Measurements from ENCODE around the gene P3H4. TPM values are rescaled to one million over a fixed set of nuclear protein-coding genes. Genes with fewer than 3 reads are reported as not detected.

The P3H4 gene
- total RNA-seq, 1 donor from 2014 or later = 32.1 TPM

DNA sequence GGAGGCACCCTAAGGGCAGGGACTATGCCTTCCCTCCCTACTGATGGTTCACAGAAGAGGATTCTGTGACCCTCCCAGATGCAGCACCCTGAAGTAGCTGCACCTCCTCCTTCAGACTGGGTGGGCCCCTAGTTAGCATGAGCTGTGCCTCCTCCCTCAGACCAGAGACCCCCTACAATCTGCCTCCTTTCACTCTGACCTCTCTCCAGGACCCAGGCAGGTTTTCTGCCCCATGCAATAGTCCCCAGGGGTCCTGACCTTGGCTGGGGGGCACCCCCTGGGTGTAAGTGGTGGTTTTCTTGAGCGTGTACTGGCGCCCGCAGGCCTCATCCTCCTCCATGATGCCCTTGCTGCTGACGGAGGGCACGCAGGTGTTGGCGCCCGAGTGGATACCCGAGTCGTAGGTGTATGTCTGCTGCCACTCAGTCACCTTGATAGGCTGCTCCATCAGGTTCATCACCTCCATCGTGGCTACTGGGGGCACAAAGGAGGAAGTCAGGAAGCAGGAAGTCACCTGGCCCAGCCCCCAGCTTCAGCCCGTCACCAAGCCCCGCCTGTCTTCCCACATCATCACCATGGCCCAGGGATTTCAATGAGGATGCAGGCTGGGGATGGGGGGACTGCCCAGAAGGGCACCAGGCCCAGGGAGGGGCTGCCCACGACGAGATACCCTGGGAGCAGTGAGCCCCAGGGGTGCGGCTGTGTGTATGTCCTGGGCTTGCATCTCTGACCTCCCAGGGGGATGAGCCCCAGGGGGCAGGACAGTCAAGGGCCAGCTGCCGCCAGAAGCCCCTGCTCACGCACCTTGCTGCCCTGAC lies 40.2 kb downstream of the P3H4 start:
- no peak overlapping the region for H3K4me3 ChIP-seq (ENCODE audit: low read depth, low read length)
- no peaks in the 10 kb centered on the region for H3K27me3 ChIP-seq (ENCODE audit: control insufficient read depth, insufficient read depth, low read length)
- no peak for FAIRE-seq
- TF ChIP-seq, protein P1, sequence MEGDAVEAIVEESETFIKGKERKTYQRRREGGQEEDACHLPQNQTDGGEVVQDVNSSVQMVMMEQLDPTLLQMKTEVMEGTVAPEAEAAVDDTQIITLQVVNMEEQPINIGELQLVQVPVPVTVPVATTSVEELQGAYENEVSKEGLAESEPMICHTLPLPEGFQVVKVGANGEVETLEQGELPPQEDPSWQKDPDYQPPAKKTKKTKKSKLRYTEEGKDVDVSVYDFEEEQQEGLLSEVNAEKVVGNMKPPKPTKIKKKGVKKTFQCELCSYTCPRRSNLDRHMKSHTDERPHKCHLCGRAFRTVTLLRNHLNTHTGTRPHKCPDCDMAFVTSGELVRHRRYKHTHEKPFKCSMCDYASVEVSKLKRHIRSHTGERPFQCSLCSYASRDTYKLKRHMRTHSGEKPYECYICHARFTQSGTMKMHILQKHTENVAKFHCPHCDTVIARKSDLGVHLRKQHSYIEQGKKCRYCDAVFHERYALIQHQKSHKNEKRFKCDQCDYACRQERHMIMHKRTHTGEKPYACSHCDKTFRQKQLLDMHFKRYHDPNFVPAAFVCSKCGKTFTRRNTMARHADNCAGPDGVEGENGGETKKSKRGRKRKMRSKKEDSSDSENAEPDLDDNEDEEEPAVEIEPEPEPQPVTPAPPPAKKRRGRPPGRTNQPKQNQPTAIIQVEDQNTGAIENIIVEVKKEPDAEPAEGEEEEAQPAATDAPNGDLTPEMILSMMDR (IDR thresholded peaks at IDR 0.05; ENCODE audit: insufficient read depth, low read length, severe bottlenecking) = no peak
- DNase-seq (ENCODE audit: low read depth) = no peak
- H3K36me3 ChIP-seq (ENCODE audit: control insufficient read depth, insufficient read depth, low read length) = peaks cover 56% of the 10 kb centered on the region

DNA sequence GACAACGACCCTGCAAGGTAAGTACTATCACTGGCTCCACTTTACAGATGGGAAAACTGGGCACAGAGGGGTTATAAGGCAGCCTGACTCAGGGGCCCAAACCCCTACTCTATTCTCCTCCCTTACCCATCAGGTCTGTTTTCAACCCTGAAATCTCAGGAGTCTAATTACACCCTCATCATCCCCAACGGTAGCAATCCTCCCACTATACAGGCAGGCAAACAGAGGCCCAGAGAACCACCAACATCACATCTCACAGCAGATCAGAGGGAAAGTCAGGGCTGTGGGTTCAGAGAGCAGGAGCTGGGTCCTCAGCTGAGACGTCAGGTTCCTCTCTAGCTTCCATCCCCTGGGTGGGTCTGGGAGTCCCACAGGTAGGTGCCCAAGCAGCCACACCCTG lies 41.8 kb downstream of the P3H4 start:
- FAIRE-seq = no peak
- Histone ChIP-seq H3K4me3 (ENCODE audit: low read depth, low read length) (no peak overlapping the region), H3K36me3 (ENCODE audit: control insufficient read depth, insufficient read depth, low read length) (peaks cover 61% of the 10 kb centered on the region), H3K27me3 (ENCODE audit: control insufficient read depth, insufficient read depth, low read length) (no peaks in the 10 kb centered on the region)
- no peak for DNase-seq (ENCODE audit: low read depth)
- TF ChIP-seq, protein P1 (IDR thresholded peaks at IDR 0.05; ENCODE audit: insufficient read depth, low read length, severe bottlenecking) = no peak

DNA sequence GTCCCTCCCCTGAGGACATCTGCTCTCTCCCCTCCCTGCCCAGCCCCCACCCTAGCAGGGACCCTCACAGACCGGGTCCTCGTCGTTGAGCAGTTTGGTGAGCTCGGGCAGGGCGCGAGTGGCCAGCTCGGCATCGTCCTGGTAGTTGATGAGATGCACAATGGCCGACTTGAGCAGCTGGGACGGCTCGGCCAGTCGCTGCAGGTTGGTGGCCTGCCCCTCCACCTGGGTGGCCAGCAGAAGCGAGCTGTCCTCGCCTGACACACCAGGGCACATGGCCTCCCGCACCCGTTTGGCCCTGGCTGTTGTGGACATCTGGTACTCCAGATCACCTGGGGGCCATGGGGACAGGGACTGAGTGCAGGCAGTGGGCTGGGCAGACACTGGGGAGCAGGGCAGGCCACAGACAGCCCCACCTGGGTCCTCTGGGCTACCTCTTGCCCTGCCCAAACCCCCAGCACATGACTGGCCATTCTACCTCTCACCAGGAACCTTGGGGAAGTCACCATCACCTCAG lies 42.3 kb downstream of the P3H4 start:
- Histone ChIP-seq H3K36me3 (ENCODE audit: control insufficient read depth, insufficient read depth, low read length) (peaks cover 66% of the 10 kb centered on the region), H3K4me3 (ENCODE audit: low read depth, low read length) (no peak overlapping the region), H3K27me3 (ENCODE audit: control insufficient read depth, insufficient read depth, low read length) (no peaks in the 10 kb centered on the region)
- TF ChIP-seq, protein P1 (IDR thresholded peaks at IDR 0.05; ENCODE audit: insufficient read depth, low read length, severe bottlenecking) = no peak
- FAIRE-seq (no peak), DNase-seq (ENCODE audit: low read depth) (no peak)

DNA sequence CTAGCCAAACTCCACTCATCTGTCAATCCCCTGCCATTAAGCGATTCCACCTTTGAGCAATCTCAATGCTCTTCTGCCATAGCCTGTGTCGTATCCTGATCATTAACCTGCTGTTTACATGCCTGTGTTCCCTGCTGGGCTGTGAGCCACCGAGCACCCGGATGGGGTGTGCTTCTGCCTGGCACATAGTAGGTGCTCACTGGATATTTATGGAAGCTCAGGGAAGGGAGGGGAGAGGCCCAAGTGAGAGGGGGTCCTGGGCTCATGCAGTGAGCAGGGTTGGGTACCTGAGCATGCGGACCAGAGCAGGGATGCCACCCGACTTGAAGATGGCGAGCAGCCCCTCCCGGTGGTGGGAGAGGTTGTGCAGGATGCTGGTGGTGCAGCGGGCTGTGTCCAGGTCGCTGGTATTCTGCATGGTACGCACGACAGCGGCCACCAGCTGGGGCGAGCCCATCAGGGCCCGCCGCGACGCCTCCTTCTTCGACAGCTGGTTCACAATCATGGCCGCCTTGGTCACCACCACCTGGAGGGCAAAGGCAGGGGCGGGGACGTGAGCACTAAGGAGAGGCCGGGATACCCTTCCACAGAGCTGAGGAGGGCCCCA lies 43.0 kb downstream of the P3H4 start:
- no peak for DNase-seq (ENCODE audit: low read depth)
- no peak for FAIRE-seq
- Histone ChIP-seq H3K27me3 (ENCODE audit: control insufficient read depth, insufficient read depth, low read length) (no peaks in the 10 kb centered on the region), H3K36me3 (ENCODE audit: control insufficient read depth, insufficient read depth, low read length) (peaks cover 69% of the 10 kb centered on the region), H3K4me3 (ENCODE audit: low read depth, low read length) (no peak overlapping the region)
- TF ChIP-seq, protein P1 (IDR thresholded peaks at IDR 0.05; ENCODE audit: insufficient read depth, low read length, severe bottlenecking) = no peak

DNA sequence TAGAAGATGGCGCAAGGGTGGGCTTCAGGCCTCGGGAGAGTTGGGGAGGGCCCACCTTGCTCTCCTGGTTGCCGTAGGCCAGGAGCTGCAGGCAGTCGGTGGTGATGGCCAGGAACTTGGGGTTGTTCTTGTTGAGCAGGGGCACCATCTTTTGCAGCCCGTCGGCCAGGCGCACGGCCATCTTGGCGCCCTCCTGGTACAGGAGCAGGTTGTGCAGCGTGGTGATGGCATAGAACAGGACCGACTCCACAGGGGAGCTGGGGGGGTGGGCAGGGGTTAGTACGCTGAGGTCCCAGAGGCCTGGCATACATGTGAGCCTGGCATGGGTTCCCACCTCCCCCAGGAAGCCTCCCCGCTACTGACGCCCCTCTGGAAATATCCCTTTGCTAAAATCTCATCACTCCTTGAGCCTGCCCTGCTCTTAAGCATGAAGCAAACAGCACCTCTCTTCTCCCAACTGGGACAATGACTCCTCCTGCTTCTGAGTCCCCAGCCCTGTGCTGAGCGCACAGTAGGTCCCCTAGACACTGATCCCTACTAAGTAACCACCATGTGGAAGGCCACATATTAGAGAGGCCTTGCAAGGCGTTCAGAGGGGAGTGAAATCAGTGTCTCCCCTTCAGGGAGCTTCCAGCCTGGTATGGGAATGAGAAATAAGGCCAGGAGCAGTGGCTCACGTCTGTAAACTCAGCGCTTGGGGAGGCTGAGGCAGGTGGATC lies 44.3 kb downstream of the P3H4 start:
- Histone ChIP-seq H3K4me3 (ENCODE audit: low read depth, low read length) (no peak overlapping the region), H3K27me3 (ENCODE audit: control insufficient read depth, insufficient read depth, low read length) (no peaks in the 10 kb centered on the region), H3K36me3 (ENCODE audit: control insufficient read depth, insufficient read depth, low read length) (peaks cover 77% of the 10 kb centered on the region)
- TF ChIP-seq, protein P1 (IDR thresholded peaks at IDR 0.05; ENCODE audit: insufficient read depth, low read length, severe bottlenecking) = no peak
- FAIRE-seq = no peak
- no peak for DNase-seq (ENCODE audit: low read depth)
